OCI-LY7 (cell line): ENCODE data around the gene GNG14. TPM values are rescaled to one million over a fixed set of nuclear protein-coding genes. Genes with fewer than 3 reads are reported as not detected.
A peak's percentile ranks its signal among the peaks of the same experiment; 100 is the strongest.

ENCODE experiments used
- BruUV-seq: library from RNA; stranded (reverse); fragments of 400-500 nt; replicated peaks from 2 replicates; lab custom pipeline; 2021; lab: Mats Ljungman, UMichigan
- CTCF ChIA-PET: fragments of 300-600 bp; sonication (Branson Sonifier 250); formaldehyde crosslinking; loops from one replicate; lab custom pipeline; 2022; ENCODE audit warnings: antibody characterized with exemption; ENCODE audit not compliant: unreplicated experiment; lab: Charles Lee
- POLR2A ChIA-PET: fragments of 300-600 bp; sonication (Branson Sonifier 250); formaldehyde crosslinking; loops from one replicate; lab custom pipeline; 2022; ENCODE audit warnings: antibody characterized with exemption; lab: Charles Lee
- DNase-seq: peaks from one replicate; pipeline ENCODE4 v3.0.0-alpha.2; 2015; ENCODE audit warnings: low spot score
- H2AFZ ChIP-seq: fragments of 200-600 bp; sonication (generic), shearing (Covaris generic); 2 replicates; pipeline ENCODE4 v1.6.1; 2014; ENCODE audit warnings: mild to moderate bottlenecking, antibody characterized with exemption, low read length, moderate library complexity
- H3K27ac ChIP-seq: fragments of 200-600 bp; sonication (generic); 2 replicates; pipeline ENCODE4 v1.5.1; 2014; ENCODE audit warnings: mixed run types, low read depth, mild to moderate bottlenecking, moderate library complexity, low read length, inconsistent platforms; ENCODE audit not compliant: poor library complexity, severe bottlenecking
- H3K36me3 ChIP-seq: fragments of 200-600 bp; sonication (generic); 2 replicates; pipeline ENCODE4 v1.6.1; 2014; ENCODE audit warnings: mild to moderate bottlenecking, antibody characterized with exemption, low read length, moderate library complexity, mixed read lengths; ENCODE audit not compliant: insufficient read depth
- H3K4me1 ChIP-seq: fragments of 200-600 bp; sonication (generic); 2 replicates; pipeline ENCODE4 v1.5.1; 2014; ENCODE audit warnings: mild to moderate bottlenecking, low read length; ENCODE audit not compliant: insufficient read depth, poor library complexity, severe bottlenecking
- H3K4me2 ChIP-seq: fragments of 200-600 bp; sonication (generic); 2 replicates; pipeline ENCODE4 v1.6.1; 2014; ENCODE audit warnings: mild to moderate bottlenecking, low read length
- H3K4me3 ChIP-seq: fragments of 200-600 bp; sonication (generic); 2 replicates; pipeline ENCODE4 v1.5.1; 2014; ENCODE audit warnings: mild to moderate bottlenecking, low read depth, low read length; ENCODE audit not compliant: poor library complexity, severe bottlenecking
- H3K79me2 ChIP-seq: fragments of 200-600 bp; sonication (generic); 2 replicates; pipeline ENCODE4 v1.6.1; 2016; ENCODE audit warnings: low read depth, mild to moderate bottlenecking, low read length, moderate library complexity, mixed read lengths; ENCODE audit not compliant: insufficient read depth
- H3K9me2 ChIP-seq: fragments of 200-600 bp; sonication (generic); 2 replicates; pipeline ENCODE4 v1.6.1; 2016; ENCODE audit warnings: mild to moderate bottlenecking, low read length, mixed read lengths; ENCODE audit not compliant: insufficient read depth
- H3K9me3 ChIP-seq: fragments of 200-600 bp; sonication (generic); 2 replicates; pipeline ENCODE4 v1.6.1; 2014; ENCODE audit warnings: mild to moderate bottlenecking, mixed run types, low read length, mixed read lengths
- H4K20me1 ChIP-seq: fragments of 200-600 bp; sonication (generic); 2 replicates; pipeline ENCODE4 v1.6.1; 2014; ENCODE audit warnings: mild to moderate bottlenecking, antibody characterized with exemption, low read length, moderate library complexity, mixed read lengths; ENCODE audit not compliant: insufficient read depth
- CTCF ChIP-seq: fragments of 200-600 bp; sonication (generic); conservative IDR thresholded peaks from 2 replicates; pipeline ENCODE4 v1.5.1; 2014; ENCODE audit warnings: mild to moderate bottlenecking, antibody characterized with exemption, low read length, moderate library complexity, mixed read lengths
- EZH2phosphoT487 ChIP-seq: fragments of 200-600 bp; sonication (generic); IDR thresholded peaks from 2 replicates; pipeline ENCODE4 v1.6.1; 2018; ENCODE audit warnings: low read depth, borderline replicate concordance, mild to moderate bottlenecking, mixed run types, antibody characterized with exemption, low read length, moderate library complexity, mixed read lengths
- intact Hi-C: fragments of 100-400 bp; cut with micrococcal nuclease; formaldehyde crosslinking; loops from one replicate; pipeline ENCODE4 v1.10.0; 2022; ENCODE audit not compliant: unreplicated experiment
- total RNA-seq, 2 experiments: library from RNA; depleted of rRNA in 1 of 2; stranded (reverse); fragments of >200 nt in 1 of 2; shearing (Covaris generic) in 1 of 2; gene quantifications; 2 replicates each; pipeline ENCODE4 v1.2.3, GENCODE V29; 2014 to 2022

Gene GNG14
- total RNA-seq, 2 experiments from 2014 or later: 0.93 TPM; not detected in 1

- Histone ChIP-seq H3K9me3 (no peaks in the 10 kb centered on the region), H3K79me2 (peaks cover 49% of the 10 kb centered on the region), H3K27ac (no peak overlapping the region), H4K20me1 (peaks cover 5% of the 10 kb centered on the region), H3K9me2 (no peaks in the 10 kb centered on the region), H3K4me2 (no peak overlapping the region), H2AFZ (no peak overlapping the region), H3K36me3 (peaks cover 61% of the 10 kb centered on the region), H3K4me1 (peaks cover 41% of the 10 kb centered on the region), H3K4me3 (no peak overlapping the region)
- no TSS peak for BruUV-seq
- CTCF ChIA-PET: no interaction called here
- POLR2A ChIA-PET: no interaction called here
- TF ChIP-seq EZH2phosphoT487 (no peak), CTCF (no peak)
- intact Hi-C loops: no loop called here
- DNase-seq: no peak
Measured at GRCh38 chr19:12727745-12728433, 40.1 kb downstream of the GNG14 start.

GRCh38 chr19:12730064-12730463 is 42.3 kb downstream of the GNG14 start:
- Histone ChIP-seq H3K9me3 (no peaks in the 10 kb centered on the region), H4K20me1 (peaks cover 9% of the 10 kb centered on the region), H3K79me2 (peaks cover 57% of the 10 kb centered on the region), H3K27ac (no peak overlapping the region), H3K4me3 (no peak overlapping the region), H3K4me2 (no peak overlapping the region), H3K9me2 (no peaks in the 10 kb centered on the region), H2AFZ (no peak overlapping the region), H3K4me1 (peaks cover 41% of the 10 kb centered on the region), H3K36me3 (peaks cover 65% of the 10 kb centered on the region)
- BruUV-seq: no TSS peak
- ChIA-PET POLR2A (no interaction called here), CTCF (no interaction called here)
- TF ChIP-seq EZH2phosphoT487: no peak
- DNase-seq: peak; percentile 10
- intact Hi-C loops: no loop called here

GRCh38 chr19:12731337-12731736 is 43.5 kb downstream of the GNG14 start:
- TF ChIP-seq EZH2phosphoT487 (no peak), CTCF (no peak)
- Histone ChIP-seq H3K9me3 (no peaks in the 10 kb centered on the region), H4K20me1 (peaks cover 9% of the 10 kb centered on the region), H2AFZ (no peak overlapping the region), H3K36me3 (peaks cover 64% of the 10 kb centered on the region), H3K27ac (no peak overlapping the region), H3K79me2 (peaks cover 57% of the 10 kb centered on the region), H3K9me2 (no peaks in the 10 kb centered on the region), H3K4me2 (no peak overlapping the region), H3K4me1 (peaks cover 47% of the 10 kb centered on the region), H3K4me3 (no peak overlapping the region)
- CTCF ChIA-PET: interaction anchor here (0.6 kb wide), 1 partner anchor 35 kb away, joined by 7 read pairs; no protein-coding TSS in a partner anchor
- POLR2A ChIA-PET: interaction anchor here (4.8 kb wide), 1 partner anchor 8 kb away, joined by 32 read pairs; the partner anchor contains the start of gene TNPO2
- intact Hi-C loops: no loop called here
- DNase-seq: no peak
- no TSS peak for BruUV-seq
